ENCODE measurements around the gene SLC37A4. TPM values are rescaled to one million over a fixed set of nuclear protein-coding genes. Genes with fewer than 3 reads are reported as not detected.

SLC37A4 gene
- total and polyA plus RNA-seq, 2 of the 13 experiments (the other 11 are each of a cell fraction or from before 2014, with no cell fraction given) = 43.0 to 56.1 TPM

GRCh38 chr11:118997627-118998387, 32.9 kb downstream of the SLC37A4 start, which contains the start of gene CENATAC (continued):
- TF ChIP-seq, protein P1, sequence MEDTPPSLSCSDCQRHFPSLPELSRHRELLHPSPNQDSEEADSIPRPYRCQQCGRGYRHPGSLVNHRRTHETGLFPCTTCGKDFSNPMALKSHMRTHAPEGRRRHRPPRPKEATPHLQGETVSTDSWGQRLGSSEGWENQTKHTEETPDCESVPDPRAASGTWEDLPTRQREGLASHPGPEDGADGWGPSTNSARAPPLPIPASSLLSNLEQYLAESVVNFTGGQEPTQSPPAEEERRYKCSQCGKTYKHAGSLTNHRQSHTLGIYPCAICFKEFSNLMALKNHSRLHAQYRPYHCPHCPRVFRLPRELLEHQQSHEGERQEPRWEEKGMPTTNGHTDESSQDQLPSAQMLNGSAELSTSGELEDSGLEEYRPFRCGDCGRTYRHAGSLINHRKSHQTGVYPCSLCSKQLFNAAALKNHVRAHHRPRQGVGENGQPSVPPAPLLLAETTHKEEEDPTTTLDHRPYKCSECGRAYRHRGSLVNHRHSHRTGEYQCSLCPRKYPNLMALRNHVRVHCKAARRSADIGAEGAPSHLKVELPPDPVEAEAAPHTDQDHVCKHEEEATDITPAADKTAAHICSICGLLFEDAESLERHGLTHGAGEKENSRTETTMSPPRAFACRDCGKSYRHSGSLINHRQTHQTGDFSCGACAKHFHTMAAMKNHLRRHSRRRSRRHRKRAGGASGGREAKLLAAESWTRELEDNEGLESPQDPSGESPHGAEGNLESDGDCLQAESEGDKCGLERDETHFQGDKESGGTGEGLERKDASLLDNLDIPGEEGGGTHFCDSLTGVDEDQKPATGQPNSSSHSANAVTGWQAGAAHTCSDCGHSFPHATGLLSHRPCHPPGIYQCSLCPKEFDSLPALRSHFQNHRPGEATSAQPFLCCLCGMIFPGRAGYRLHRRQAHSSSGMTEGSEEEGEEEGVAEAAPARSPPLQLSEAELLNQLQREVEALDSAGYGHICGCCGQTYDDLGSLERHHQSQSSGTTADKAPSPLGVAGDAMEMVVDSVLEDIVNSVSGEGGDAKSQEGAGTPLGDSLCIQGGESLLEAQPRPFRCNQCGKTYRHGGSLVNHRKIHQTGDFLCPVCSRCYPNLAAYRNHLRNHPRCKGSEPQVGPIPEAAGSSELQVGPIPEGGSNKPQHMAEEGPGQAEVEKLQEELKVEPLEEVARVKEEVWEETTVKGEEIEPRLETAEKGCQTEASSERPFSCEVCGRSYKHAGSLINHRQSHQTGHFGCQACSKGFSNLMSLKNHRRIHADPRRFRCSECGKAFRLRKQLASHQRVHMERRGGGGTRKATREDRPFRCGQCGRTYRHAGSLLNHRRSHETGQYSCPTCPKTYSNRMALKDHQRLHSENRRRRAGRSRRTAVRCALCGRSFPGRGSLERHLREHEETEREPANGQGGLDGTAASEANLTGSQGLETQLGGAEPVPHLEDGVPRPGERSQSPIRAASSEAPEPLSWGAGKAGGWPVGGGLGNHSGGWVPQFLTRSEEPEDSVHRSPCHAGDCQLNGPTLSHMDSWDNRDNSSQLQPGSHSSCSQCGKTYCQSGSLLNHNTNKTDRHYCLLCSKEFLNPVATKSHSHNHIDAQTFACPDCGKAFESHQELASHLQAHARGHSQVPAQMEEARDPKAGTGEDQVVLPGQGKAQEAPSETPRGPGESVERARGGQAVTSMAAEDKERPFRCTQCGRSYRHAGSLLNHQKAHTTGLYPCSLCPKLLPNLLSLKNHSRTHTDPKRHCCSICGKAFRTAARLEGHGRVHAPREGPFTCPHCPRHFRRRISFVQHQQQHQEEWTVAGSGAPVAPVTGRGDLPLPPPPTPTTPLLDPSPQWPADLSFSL (CRISPR knock-in tag; IDR thresholded peaks at IDR 0.05) = no peak
- TF ChIP-seq MAFG (CRISPR knock-in tag; IDR thresholded peaks at IDR 0.05) (no peak), PCBP1 (IDR thresholded peaks at IDR 0.05; ENCODE audit: borderline replicate concordance, low read depth, low read length) (0 out of 2 replicates have a peak, but pooled peaks have one; percentile 33), MIXL1 (CRISPR knock-in tag; IDR thresholded peaks at IDR 0.05) (no peak; the same call in 1 of the 2 replicates), GABPA (IDR thresholded peaks at IDR 0.05; ENCODE audit: low read depth, low read length) (peak; percentile 44; the same call in 1 of the 2 replicates), GABPA (CRISPR knock-in tag; IDR thresholded peaks at IDR 0.05; ENCODE audit: low read depth) (peak; percentile 59), POGZ (CRISPR knock-in tag; IDR thresholded peaks at IDR 0.05) (no peak), SNAPC4 (CRISPR knock-in tag; IDR thresholded peaks at IDR 0.05) (peak; percentile 58), KLF9 (CRISPR knock-in tag; IDR thresholded peaks at IDR 0.05; ENCODE audit: low read depth) (0 out of 2 replicates have a peak, but pooled peaks have one; percentile 62), HHEX (CRISPR knock-in tag; IDR thresholded peaks at IDR 0.05) (no peak), ZNF264 (CRISPR knock-in tag; IDR thresholded peaks at IDR 0.05) (peak; percentile 18; the same call in 1 of the 2 replicates)
- TF ChIP-seq, protein P2, sequence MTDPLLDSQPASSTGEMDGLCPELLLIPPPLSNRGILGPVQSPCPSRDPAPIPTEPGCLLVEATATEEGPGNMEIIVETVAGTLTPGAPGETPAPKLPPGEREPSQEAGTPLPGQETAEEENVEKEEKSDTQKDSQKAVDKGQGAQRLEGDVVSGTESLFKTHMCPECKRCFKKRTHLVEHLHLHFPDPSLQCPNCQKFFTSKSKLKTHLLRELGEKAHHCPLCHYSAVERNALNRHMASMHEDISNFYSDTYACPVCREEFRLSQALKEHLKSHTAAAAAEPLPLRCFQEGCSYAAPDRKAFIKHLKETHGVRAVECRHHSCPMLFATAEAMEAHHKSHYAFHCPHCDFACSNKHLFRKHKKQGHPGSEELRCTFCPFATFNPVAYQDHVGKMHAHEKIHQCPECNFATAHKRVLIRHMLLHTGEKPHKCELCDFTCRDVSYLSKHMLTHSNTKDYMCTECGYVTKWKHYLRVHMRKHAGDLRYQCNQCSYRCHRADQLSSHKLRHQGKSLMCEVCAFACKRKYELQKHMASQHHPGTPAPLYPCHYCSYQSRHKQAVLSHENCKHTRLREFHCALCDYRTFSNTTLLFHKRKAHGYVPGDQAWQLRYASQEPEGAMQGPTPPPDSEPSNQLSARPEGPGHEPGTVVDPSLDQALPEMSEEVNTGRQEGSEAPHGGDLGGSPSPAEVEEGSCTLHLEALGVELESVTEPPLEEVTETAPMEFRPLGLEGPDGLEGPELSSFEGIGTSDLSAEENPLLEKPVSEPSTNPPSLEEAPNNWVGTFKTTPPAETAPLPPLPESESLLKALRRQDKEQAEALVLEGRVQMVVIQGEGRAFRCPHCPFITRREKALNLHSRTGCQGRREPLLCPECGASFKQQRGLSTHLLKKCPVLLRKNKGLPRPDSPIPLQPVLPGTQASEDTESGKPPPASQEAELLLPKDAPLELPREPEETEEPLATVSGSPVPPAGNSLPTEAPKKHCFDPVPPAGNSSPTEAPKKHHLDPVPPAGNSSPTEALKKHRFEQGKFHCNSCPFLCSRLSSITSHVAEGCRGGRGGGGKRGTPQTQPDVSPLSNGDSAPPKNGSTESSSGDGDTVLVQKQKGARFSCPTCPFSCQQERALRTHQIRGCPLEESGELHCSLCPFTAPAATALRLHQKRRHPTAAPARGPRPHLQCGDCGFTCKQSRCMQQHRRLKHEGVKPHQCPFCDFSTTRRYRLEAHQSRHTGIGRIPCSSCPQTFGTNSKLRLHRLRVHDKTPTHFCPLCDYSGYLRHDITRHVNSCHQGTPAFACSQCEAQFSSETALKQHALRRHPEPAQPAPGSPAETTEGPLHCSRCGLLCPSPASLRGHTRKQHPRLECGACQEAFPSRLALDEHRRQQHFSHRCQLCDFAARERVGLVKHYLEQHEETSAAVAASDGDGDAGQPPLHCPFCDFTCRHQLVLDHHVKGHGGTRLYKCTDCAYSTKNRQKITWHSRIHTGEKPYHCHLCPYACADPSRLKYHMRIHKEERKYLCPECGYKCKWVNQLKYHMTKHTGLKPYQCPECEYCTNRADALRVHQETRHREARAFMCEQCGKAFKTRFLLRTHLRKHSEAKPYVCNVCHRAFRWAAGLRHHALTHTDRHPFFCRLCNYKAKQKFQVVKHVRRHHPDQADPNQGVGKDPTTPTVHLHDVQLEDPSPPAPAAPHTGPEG (CRISPR knock-in tag; IDR thresholded peaks at IDR 0.05) = 0 out of 2 replicates have a peak, but pooled peaks have one; percentile 11

Data from HepG2 (cell line).